ENCODE measurements around the gene FHIT. TPM values are rescaled to one million over a fixed set of nuclear protein-coding genes. Genes with fewer than 3 reads are reported as not detected.

The FHIT gene
- total and polyA plus RNA-seq, 4 donors = 2.1 to 14.7 (median 6.6) TPM

- TF ChIP-seq RXRA (IDR thresholded peaks at IDR 0.05) (no peak), HNF4A (conservative IDR thresholded peaks at IDR 0.05) (no peak), ZBTB33 (IDR thresholded peaks at IDR 0.05) (no peak)
Measured at GRCh38 chr3:61134532-61134931, 116.7 kb downstream of the FHIT start (continued).

- TF ChIP-seq JUND (IDR thresholded peaks at IDR 0.05) (no peak), YY1 (IDR thresholded peaks at IDR 0.05) (no peak), HNF4G (IDR thresholded peaks at IDR 0.05) (no peak), CTCF (IDR thresholded peaks at IDR 0.05; ENCODE audit: low read depth, low read length, missing input control) (no peak), ATF3 (IDR thresholded peaks at IDR 0.05) (no peak), NR2F2 (IDR thresholded peaks at IDR 0.05) (no peak), TAF1 (conservative IDR thresholded peaks at IDR 0.05) (no peak), EGR1 (IDR thresholded peaks at IDR 0.05; ENCODE audit: low read depth in 2 of 2) (no peak)
- H3K9me3 ChIP-seq (ENCODE audit: control insufficient read depth in 4 of 4, low read length in 3 of 4) = no peaks in the 10 kb centered on the region
- H3K27ac ChIP-seq (ENCODE audit: low read depth in 1 of 2, low read length in 2 of 2) = no peak overlapping the region
- H3K4me1 ChIP-seq (ENCODE audit: control insufficient read depth in 4 of 4, insufficient read depth in 4 of 4, low read length in 3 of 4) = no peaks in the 10 kb centered on the region
- no peaks in the 10 kb centered on the region for H3K27me3 ChIP-seq (ENCODE audit: control insufficient read depth in 4 of 4, insufficient read depth in 4 of 4, low read length in 3 of 4)
- no peaks in the 10 kb centered on the region for H3K36me3 ChIP-seq (ENCODE audit: control insufficient read depth in 4 of 4, insufficient read depth in 3 of 4, low read depth in 1 of 4, low read length in 3 of 4)
- no peak for DNase-seq (ENCODE audit: low spot score)
- H3K9ac ChIP-seq (ENCODE audit: low read depth in 1 of 2, low read length in 2 of 2) = no peak overlapping the region
- H3K4me3 ChIP-seq (ENCODE audit: low read depth in 1 of 3, low read length in 3 of 3) = no peak overlapping the region
Measured at GRCh38 chr3:61132062-61132461, 119.2 kb downstream of the FHIT start.

GRCh38 chr3:61118830-61119229 lies 132.4 kb downstream of the FHIT start:
- DNase-seq (ENCODE audit: low spot score) = no peak
- Histone ChIP-seq H3K36me3 (ENCODE audit: control insufficient read depth in 4 of 4, insufficient read depth in 3 of 4, low read depth in 1 of 4, low read length in 3 of 4) (no peaks in the 10 kb centered on the region), H3K27me3 (ENCODE audit: control insufficient read depth in 4 of 4, insufficient read depth in 4 of 4, low read length in 3 of 4) (no peaks in the 10 kb centered on the region), H3K9me3 (ENCODE audit: control insufficient read depth in 4 of 4, low read length in 3 of 4) (no peaks in the 10 kb centered on the region), H3K4me3 (ENCODE audit: low read depth in 1 of 3, low read length in 3 of 3) (no peak overlapping the region), H3K4me1 (ENCODE audit: control insufficient read depth in 4 of 4, insufficient read depth in 4 of 4, low read length in 3 of 4) (peaks cover 1 to 13% (median 5%) of the 10 kb centered on the region in 4 donors), H3K9ac (ENCODE audit: low read depth in 1 of 2, low read length in 2 of 2) (no peak overlapping the region), H3K27ac (ENCODE audit: low read depth in 1 of 2, low read length in 2 of 2) (no peak overlapping the region)
- 93% methylated on average over 2 of the region's 2 CpGs for WGBS
- TF ChIP-seq TAF1 (conservative IDR thresholded peaks at IDR 0.05) (no peak), JUND (IDR thresholded peaks at IDR 0.05) (no peak), GABPA (IDR thresholded peaks at IDR 0.05 in 1 of 2, conservative IDR thresholded peaks at IDR 0.05 in 1 of 2) (no peak), CTCF (IDR thresholded peaks at IDR 0.05; ENCODE audit: low read depth, low read length, missing input control) (no peak), YY1 (IDR thresholded peaks at IDR 0.05) (no peak), ZBTB33 (IDR thresholded peaks at IDR 0.05) (no peak), MAX (IDR thresholded peaks at IDR 0.05) (no peak), HNF4G (IDR thresholded peaks at IDR 0.05) (no peak), EGR1 (IDR thresholded peaks at IDR 0.05; ENCODE audit: low read depth in 2 of 2) (no peak)

Data from liver (tissue), 9 donors.